ENCODE data around the gene BSG.

GRCh38 chr19:533364-534058, 38.9 kb upstream of the BSG start:
- TF ChIP-seq CTCF (IDR thresholded peaks at IDR 0.05) (no peak), POLR2A (IDR thresholded peaks at IDR 0.05) (no peak)
